HG03442 (cell line): ENCODE results near the gene PCBP2.
"Not testable (repeated sequence)": the region's sequence is repeated elsewhere in the genome, so short reads cannot be mapped to it uniquely, and the experiment has no call there.

ENCODE experiments used
- ATAC-seq: cut with Tn5 transposase; IDR thresholded peaks from one replicate; pipeline ENCODE4 v1.9.1; 2021; ENCODE audit warnings: mild to moderate bottlenecking, moderate library complexity; ENCODE audit not compliant: unreplicated experiment

Gene PCBP2

GRCh38 chr12:53451661-53452158 is at the start of gene PCBP2:
PCBP2 (plus strand) TSS chr12:53452102; CDS start chr12:53454801, 2,699 bp downstream.
- peak; percentile 96 for ATAC-seq

DNA sequence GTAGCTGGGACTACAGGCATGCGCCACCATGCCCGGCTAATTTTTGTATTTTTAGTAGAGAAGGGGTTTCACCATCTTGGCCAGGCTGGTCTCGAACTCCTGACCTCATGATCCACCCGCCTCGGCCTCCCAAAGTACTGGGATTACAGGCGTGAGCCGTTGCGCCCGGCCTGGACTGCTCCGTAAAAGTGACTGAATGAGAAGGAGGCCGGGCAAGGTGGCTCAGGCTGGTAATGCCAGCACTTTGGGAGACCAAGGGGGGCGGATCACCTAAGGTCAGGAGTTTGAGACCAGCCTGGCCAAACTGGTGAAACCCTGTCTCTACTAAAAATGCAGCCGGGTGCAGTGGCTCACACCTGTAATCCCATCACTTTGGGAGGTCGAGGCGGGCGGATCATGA is 49.6 kb upstream of the PCBP2 start:
- ATAC-seq = not testable (repeated sequence)

GRCh38 chr12:53402871-53403270 is 49.0 kb upstream of the PCBP2 start:
- ATAC-seq = no peak

GRCh38 chr12:53410951-53411350 is 41.0 kb upstream of the PCBP2 start:
- no peak for ATAC-seq

- ATAC-seq = no peak
Observed at GRCh38 chr12:53413485-53414204, 38.3 kb upstream of the PCBP2 start.

DNA sequence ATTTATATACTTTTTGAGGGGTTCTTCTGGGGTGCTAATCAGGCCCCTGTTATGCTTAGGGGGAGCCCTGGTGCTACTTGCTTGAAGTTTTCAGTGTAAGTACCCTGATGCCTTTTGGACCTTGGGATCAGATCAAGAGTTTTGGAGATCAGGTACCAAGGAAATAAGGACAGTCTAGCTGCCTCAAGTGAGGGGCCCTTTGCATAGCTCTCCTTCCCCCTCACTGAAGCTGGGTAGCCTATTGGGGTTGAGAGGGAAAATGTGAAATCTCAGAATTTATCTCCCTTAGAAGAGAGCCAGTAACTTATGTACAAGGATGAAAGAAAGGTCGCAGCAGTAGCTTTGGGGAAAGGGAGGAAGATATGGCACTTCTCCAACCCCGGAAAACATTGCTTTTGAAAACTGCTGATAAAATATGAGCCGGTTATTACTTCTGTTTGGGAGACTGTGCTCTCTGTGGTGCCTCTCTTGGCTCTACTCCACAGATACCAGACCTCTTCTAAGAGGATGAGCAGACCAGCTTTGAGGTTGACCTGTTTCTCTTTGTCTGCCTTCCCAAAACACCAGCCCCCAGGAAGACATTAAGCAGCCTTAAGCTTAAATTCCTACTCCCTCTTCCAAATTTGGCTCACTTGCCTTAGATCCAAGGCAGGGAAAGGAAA is 37.0 kb upstream of the PCBP2 start:
- ATAC-seq = no peak

DNA sequence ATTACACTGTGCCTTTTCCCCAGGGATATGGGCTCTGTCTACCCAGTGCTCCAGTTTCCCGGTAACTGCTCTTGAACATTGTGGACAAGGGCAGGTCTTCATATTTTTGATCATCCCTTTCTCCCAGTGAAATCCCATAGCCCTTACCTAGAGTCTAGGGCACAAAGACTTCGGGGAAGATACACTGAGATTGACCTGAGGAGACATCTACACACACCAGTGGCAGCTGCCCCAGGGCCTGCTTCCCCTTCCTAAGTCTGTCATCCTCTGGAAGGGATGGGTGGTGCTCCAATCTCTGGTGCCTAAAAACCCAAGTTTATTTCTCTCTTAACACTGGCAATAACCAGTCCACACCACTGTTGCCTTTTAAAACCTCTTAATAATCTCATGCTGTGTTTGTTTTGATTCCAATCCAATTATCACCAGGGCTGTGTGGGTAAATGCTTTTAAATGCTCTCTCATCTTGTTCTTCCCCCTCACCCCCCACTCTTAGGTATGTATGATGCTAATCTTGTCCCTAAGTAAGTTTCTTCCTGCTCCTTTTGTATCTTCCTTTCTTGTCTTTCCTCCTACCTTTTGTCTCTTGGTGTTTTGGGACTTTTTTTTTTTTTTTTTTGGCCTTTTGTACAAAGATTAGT is 36.0 kb upstream of the PCBP2 start:
- ATAC-seq = not testable (repeated sequence)

GRCh38 chr12:53417291-53417816 is 34.5 kb upstream of the PCBP2 start:
- ATAC-seq = not testable (repeated sequence)

DNA sequence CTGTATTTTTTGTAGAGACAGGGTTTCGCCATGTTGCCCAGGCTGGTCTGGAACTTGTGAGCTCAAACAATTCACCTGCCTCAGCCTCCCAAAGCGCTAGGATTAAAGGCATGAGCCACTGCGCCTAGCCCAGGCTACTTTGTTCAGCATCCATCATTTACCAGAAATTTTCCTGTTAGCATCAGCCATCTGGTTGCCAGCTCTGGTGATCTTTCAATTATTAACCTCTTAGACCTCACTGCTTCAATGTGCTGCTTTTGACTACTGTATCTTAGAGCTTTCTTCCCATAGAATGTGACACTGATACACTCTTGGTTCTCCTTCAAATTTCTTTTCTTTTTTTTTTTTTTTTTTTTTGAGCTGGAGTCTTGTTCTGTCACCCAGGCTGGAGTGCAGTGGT is 33.7 kb upstream of the PCBP2 start:
- no peak for ATAC-seq

GRCh38 chr12:53419756-53420155 is 32.1 kb upstream of the PCBP2 start:
- no peak for ATAC-seq

DNA sequence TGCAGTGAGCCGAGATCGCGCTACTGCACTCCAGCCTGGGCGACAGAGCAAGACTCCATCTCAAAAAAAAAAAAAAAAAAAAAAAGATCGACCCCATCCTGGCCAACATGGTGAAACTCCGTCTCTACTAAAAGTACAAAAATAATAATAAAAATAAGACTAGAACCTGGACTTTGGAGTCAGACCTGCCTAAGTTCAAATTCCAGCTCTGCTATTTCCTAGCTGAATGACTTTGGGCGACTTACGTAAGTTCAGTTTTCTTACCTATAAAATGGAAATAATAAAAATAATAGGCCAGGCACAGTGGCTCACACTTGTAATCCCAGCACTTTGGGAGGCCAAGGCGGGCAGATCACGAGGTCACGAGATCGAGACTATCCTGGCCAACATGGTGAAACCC is 29.7 kb upstream of the PCBP2 start:
- not testable (repeated sequence) for ATAC-seq

GRCh38 chr12:53423597-53423996 is 28.3 kb upstream of the PCBP2 start, which contains the start of gene AMHR2:
AMHR2 (plus strand) TSS chr12:53423855; CDS start chr12:53423935, 80 bp downstream.
- no peak for ATAC-seq

- no peak for ATAC-seq
Observed at GRCh38 chr12:53424626-53425514, 27.0 kb upstream of the PCBP2 start.

DNA sequence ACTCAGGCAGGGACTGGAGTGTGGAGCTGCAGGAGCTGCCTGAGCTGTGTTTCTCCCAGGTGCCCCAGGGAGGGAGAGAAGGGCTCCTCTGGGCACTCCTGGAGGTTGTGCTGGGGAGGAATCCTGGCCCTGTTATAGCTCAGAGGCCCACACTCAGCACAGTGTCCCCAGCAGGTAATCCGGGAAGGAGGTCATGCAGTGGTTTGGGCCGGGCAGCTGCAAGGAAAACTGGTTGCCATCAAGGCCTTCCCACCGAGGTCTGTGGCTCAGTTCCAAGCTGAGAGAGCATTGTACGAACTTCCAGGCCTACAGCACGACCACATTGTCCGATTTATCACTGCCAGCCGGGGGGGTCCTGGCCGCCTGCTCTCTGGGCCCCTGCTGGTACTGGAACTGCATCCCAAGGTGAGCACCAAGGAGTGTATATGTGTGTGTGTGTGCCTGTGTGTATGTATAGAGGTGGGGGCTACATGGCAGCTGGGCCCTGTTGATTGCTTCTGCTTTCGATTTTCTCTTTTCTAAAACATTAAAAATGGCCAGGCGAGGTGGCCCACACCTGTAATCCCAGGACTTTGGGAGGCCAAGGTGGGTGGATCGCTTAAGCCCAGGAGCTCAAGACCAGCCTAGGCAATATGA is 26.3 kb upstream of the PCBP2 start:
- no peak for ATAC-seq

DNA sequence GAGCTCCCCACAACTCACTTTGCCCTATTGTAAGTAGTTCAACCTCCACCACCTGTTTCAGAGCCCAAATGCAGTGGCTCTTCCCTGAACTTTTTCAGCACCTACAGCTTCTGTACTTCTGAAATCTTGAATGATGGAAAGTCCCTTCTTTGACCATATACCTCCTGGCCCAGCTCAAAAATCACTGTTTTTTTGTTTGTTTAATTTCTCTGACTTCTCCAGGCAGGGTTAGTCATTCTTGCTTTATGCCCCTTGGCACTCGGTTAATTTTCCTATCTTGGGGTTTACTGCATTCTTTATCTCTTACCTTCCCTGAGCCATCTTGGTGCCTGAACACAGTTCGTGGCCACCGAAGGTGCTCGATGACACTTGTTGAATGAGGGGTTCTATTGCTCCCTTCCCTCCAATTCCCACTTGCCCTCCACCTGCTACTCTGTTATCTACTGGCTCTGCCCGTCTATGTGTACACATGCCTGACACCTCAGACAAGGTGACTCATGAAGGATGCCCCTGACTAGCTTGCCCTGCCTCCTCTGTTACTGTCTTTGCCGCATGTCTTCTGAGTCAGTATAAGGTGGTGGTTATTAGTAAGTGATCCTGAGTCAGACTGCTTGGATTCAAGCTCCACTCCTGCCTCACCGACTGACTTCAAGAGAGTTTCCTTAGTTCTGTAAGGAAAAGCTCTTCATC is 23.9 kb upstream of the PCBP2 start:
- ATAC-seq = no peak

GRCh38 chr12:53428741-53429140 is 23.2 kb upstream of the PCBP2 start:
- ATAC-seq = no peak

GRCh38 chr12:53430116-53430515 is 21.8 kb upstream of the PCBP2 start:
- no peak for ATAC-seq

- ATAC-seq = no peak
Observed at GRCh38 chr12:53431187-53431586, 20.7 kb upstream of the PCBP2 start.

DNA sequence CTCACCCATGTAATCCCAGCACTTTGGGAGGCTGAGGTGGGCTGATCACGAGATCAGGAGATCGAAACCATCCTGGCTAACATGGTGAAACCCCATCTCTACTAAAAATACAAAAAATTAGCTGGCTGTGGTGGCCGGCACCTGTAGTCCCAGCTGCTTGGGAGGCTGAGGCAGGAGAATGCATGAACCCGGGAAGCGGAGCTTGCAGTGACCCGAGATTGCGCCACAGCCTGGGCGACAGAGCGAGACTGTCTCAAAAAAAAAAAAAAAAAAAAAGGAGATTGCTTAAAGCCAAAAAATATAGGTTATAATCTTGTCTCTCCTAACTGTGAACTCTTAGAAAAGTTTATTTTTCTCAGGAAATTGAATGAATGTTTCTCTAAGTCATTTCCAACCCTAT is 16.6 kb upstream of the PCBP2 start:
- not testable (repeated sequence) for ATAC-seq
